IMR-90 (cell line): ENCODE measurements around the gene HES1. TPM values are rescaled to one million over a fixed set of nuclear protein-coding genes. Genes with fewer than 3 reads are reported as not detected.

ENCODE experiments used
- ATAC-seq: fragments of 200-7000 bp; cut with Tn5 transposase; 2 replicates; pipeline ENCODE4 v1.9.1; 2020; ENCODE audit warnings: low read depth, mild to moderate bottlenecking, moderate library complexity
- BruUV-seq: library from RNA; stranded (reverse); fragments of 400-500 nt; replicated peaks from 2 replicates; lab custom pipeline; 2021; lab: Mats Ljungman, UMichigan
- CTCF ChIA-PET: fragments of 300-600 bp; formaldehyde crosslinking; extraction: SDS; loops from one replicate; lab custom pipeline; 2021; ENCODE audit warnings: antibody characterized with exemption; lab: Yijun Ruan, JAX
- POLR2A ChIA-PET: fragments of 300-600 bp; sonication (Branson Sonifier 250); formaldehyde crosslinking; loops from one replicate; lab custom pipeline; 2022; ENCODE audit warnings: antibody characterized with exemption; ENCODE audit not compliant: unreplicated experiment; lab: Charles Lee
- DNase-seq: peaks from one replicate; pipeline ENCODE4 v3.0.0; 2013
- H2AFZ ChIP-seq: replicated peaks from 2 replicates; pipeline ENCODE3; 2013; ENCODE audit warnings: low read length, mild to moderate bottlenecking; ENCODE audit not compliant: poor library complexity
- H2AK5ac ChIP-seq: 2 replicates; pipeline ENCODE4 v1.6.1; 2013; ENCODE audit warnings: low read depth, low read length, inconsistent platforms
- H2AK9ac ChIP-seq: replicated peaks from 2 replicates; pipeline ENCODE3; 2013; ENCODE audit warnings: mild to moderate bottlenecking, low read depth, low read length, moderate library complexity; ENCODE audit not compliant: poor library complexity
- H2BK120ac ChIP-seq: 2 replicates; pipeline ENCODE4 v1.6.1; 2013; ENCODE audit warnings: low read depth, low read length, inconsistent platforms
- H2BK15ac ChIP-seq: 3 replicates; pipeline ENCODE4 v1.6.1; 2013; ENCODE audit warnings: low read depth, low read length, inconsistent platforms
- H2BK20ac ChIP-seq: 2 replicates; pipeline ENCODE4 v1.6.1; 2013; ENCODE audit warnings: low read depth, mild to moderate bottlenecking, inconsistent platforms, low read length, moderate library complexity
- H2BK5ac ChIP-seq: 2 replicates; pipeline ENCODE4 v1.6.1; 2013; ENCODE audit warnings: mild to moderate bottlenecking, low read depth, low read length, inconsistent platforms; ENCODE audit not compliant: poor library complexity, severe bottlenecking
- H3K14ac ChIP-seq: replicated peaks from 2 replicates; pipeline ENCODE4 v1.6.1; 2013; ENCODE audit warnings: low read depth, low read length, inconsistent platforms
- H3K18ac ChIP-seq: 2 replicates; pipeline ENCODE4 v1.6.1; 2013; ENCODE audit warnings: low read depth, low read length, control low read depth
- H3K23ac ChIP-seq: 2 replicates; pipeline ENCODE4 v1.6.1; 2013; ENCODE audit warnings: low read depth, low read length, inconsistent platforms
- H3K27ac ChIP-seq: 2 replicates; pipeline ENCODE4 v1.5.1; 2013; ENCODE audit warnings: mild to moderate bottlenecking, control low read depth, low read length; ENCODE audit not compliant: insufficient read depth
- H3K27me3 ChIP-seq: 2 replicates; pipeline ENCODE4 v1.6.1; 2013; ENCODE audit warnings: low read length; ENCODE audit not compliant: control insufficient read depth, insufficient read depth
- H3K36me3 ChIP-seq: 2 replicates; pipeline ENCODE4 v1.6.1; 2013; ENCODE audit warnings: low read length, mixed read lengths; ENCODE audit not compliant: control insufficient read depth, insufficient read depth
- H3K4ac ChIP-seq: 2 replicates; pipeline ENCODE4 v1.6.1; 2013; ENCODE audit warnings: low read depth, low read length, inconsistent platforms
- H3K4me1 ChIP-seq: 2 replicates; pipeline ENCODE4 v1.6.1; 2013; ENCODE audit warnings: low read length, mixed read lengths; ENCODE audit not compliant: control insufficient read depth, insufficient read depth
- H3K4me2 ChIP-seq: 2 replicates; pipeline ENCODE4 v1.6.1; 2013; ENCODE audit warnings: low read depth, mild to moderate bottlenecking, control low read depth, low read length, moderate library complexity
- H3K4me3 ChIP-seq: 2 replicates; pipeline ENCODE4 v1.5.1; 2013; ENCODE audit warnings: low read depth, mild to moderate bottlenecking, control low read depth, low read length, moderate library complexity; ENCODE audit not compliant: insufficient read depth
- H3K56ac ChIP-seq: 2 replicates; pipeline ENCODE4 v1.6.1; 2013; ENCODE audit warnings: low read length, inconsistent platforms; ENCODE audit not compliant: insufficient read depth; ENCODE audit errors: extremely low read depth
- H3K79me1 ChIP-seq, 2 experiments: 2 replicates each; pipeline ENCODE4 v1.6.1; 2013; ENCODE audit warnings: low read length in 2 of 2, inconsistent platforms in 1 of 2, low read depth in 1 of 2
- H3K9ac ChIP-seq: 2 replicates; pipeline ENCODE4 v1.6.1; 2013; ENCODE audit warnings: low read depth, low read length, control low read depth
- H3K9me1 ChIP-seq: 2 replicates; pipeline ENCODE4 v1.6.1; 2013; ENCODE audit warnings: low read length, inconsistent platforms; ENCODE audit not compliant: insufficient read depth
- H3K9me3 ChIP-seq: 2 replicates; pipeline ENCODE4 v1.6.1; 2013; ENCODE audit warnings: low read length; ENCODE audit not compliant: control insufficient read depth, insufficient read depth
- H4K20me1 ChIP-seq: 2 replicates; pipeline ENCODE4 v1.6.1; 2013; ENCODE audit warnings: low read length, inconsistent platforms; ENCODE audit not compliant: insufficient read depth
- H4K5ac ChIP-seq: 2 replicates; pipeline ENCODE4 v1.6.1; 2013; ENCODE audit warnings: mild to moderate bottlenecking, low read depth, low read length, control low read depth
- H4K8ac ChIP-seq, 2 experiments: 2 replicates each; pipeline ENCODE4 v1.6.1; 2013; ENCODE audit warnings: low read depth in 2 of 2, low read length in 2 of 2, control low read depth in 1 of 2, inconsistent platforms in 1 of 2
- H4K91ac ChIP-seq: 2 replicates; pipeline ENCODE4 v1.6.1; 2013; ENCODE audit warnings: low read depth, low read length, inconsistent platforms; ENCODE audit not compliant: insufficient read depth
- BHLHE40 ChIP-seq: fragments of 150-350 bp; IDR thresholded peaks from 2 replicates; pipeline ENCODE4 v1.6.1; 2016; ENCODE audit warnings: mild to moderate bottlenecking, low read depth, low read length
- CEBPB ChIP-seq: IDR thresholded peaks from 2 replicates; pipeline ENCODE4 v1.6.1; 2012; ENCODE audit warnings: low read depth, low read length, improper control_type of control experiment
- CHD1 ChIP-seq: IDR thresholded peaks from 2 replicates; pipeline ENCODE4 v1.6.1; 2012; ENCODE audit warnings: low read depth, low read length, improper control_type of control experiment
- CTCF ChIP-seq: conservative IDR thresholded peaks from 2 replicates; pipeline ENCODE4 v1.5.1; 2012; ENCODE audit warnings: mild to moderate bottlenecking, low read depth, low read length, improper control_type of control experiment
- ELK1 ChIP-seq: fragments of 150-350 bp; IDR thresholded peaks from 2 replicates; pipeline ENCODE4 v1.6.1; 2016; ENCODE audit warnings: low read depth, mild to moderate bottlenecking, low read length, moderate library complexity, borderline replicate concordance
- FOS ChIP-seq: fragments of 150-350 bp; IDR thresholded peaks from 2 replicates; pipeline ENCODE4 v1.6.1; 2016; ENCODE audit warnings: low read depth, low read length
- MAZ ChIP-seq: IDR thresholded peaks from 2 replicates; pipeline ENCODE4 v1.6.1; 2012; ENCODE audit warnings: low read depth, mild to moderate bottlenecking, low read length, improper control_type of control experiment, moderate library complexity, borderline replicate concordance
- MXI1 ChIP-seq: IDR thresholded peaks from 2 replicates; pipeline ENCODE4 v1.6.1; 2012; ENCODE audit warnings: low read depth, mild to moderate bottlenecking, low read length, moderate library complexity, borderline replicate concordance
- NFE2L2 ChIP-seq: fragments of 150-350 bp; IDR thresholded peaks from 2 replicates; pipeline ENCODE4 v1.6.1; 2016; ENCODE audit warnings: low read depth, mild to moderate bottlenecking, low read length
- POLR2A ChIP-seq: IDR thresholded peaks from 2 replicates; pipeline ENCODE4 v1.6.1; 2012; ENCODE audit warnings: mild to moderate bottlenecking, low read depth, low read length
- RAD21 ChIP-seq: IDR thresholded peaks from 2 replicates; pipeline ENCODE4 v1.6.1; 2012; ENCODE audit warnings: low read length, improper control_type of control experiment
- RCOR1 ChIP-seq: IDR thresholded peaks from 2 replicates; pipeline ENCODE4 v1.6.1; 2012; ENCODE audit warnings: mild to moderate bottlenecking, low read length, improper control_type of control experiment; ENCODE audit not compliant: insufficient replicate concordance
- RFX5 ChIP-seq: IDR thresholded peaks from 2 replicates; pipeline ENCODE4 v1.8.0; 2012; ENCODE audit warnings: low read depth, mild to moderate bottlenecking, low read length, moderate library complexity
- SMC3 ChIP-seq: fragments of 150-350 bp; IDR thresholded peaks from 2 replicates; pipeline ENCODE4 v1.6.1; 2016; ENCODE audit warnings: low read depth, mild to moderate bottlenecking, antibody characterized with exemption, low read length, moderate library complexity
- USF2 ChIP-seq: fragments of 150-350 bp; IDR thresholded peaks from 2 replicates; pipeline ENCODE4 v1.6.1; 2017; ENCODE audit warnings: mild to moderate bottlenecking, antibody characterized with exemption, low read length, low read depth
- whole genome bisulfite sequencing, 2 experiments: methylation state at CpG; one replicate each; pipeline versions ENCODE4 v1.1.5 to v1.1.7; 2013; ENCODE audit warnings: missing lambda C conversion rate in 2 of 2; ENCODE audit not compliant: insufficient read length in 1 of 2; ENCODE audit errors: extremely low coverage in 2 of 2; 5-methylcytosine and 5-hydroxymethylcytosine counted together
- dilution Hi-C: fragments of 300-500 bp; cut with HindIII; formaldehyde crosslinking; loops from one replicate; pipeline ENCODE4 v1.14.3; 2018; ENCODE audit warnings: low sequenced_read_pairs; ENCODE audit not compliant: unreplicated experiment
- in situ Hi-C: fragments of 300-500 bp; cut with MboI; formaldehyde crosslinking; loops from 3 replicates; pipeline ENCODE4 v1.14.3; 2019; ENCODE audit warnings: low sequenced_read_pairs, inconsistent platforms, mixed read lengths
- intact Hi-C: fragments of 100-400 bp; cut with micrococcal nuclease; formaldehyde crosslinking; loops from 2 replicates; pipeline ENCODE4 v1.10.0; 2022
- polyA plus RNA-seq, 3 experiments: library from polyadenylated mRNA; depleted of rRNA; stranded (reverse); fragments of >200 nt; gene quantifications; 2 replicates each; pipeline ENCODE4 v1.2.3, GENCODE V29; 2012; ENCODE audit warnings: low replicate concordance in 1 of 3
- total RNA-seq: library from RNA; depleted of rRNA; stranded (reverse); fragments of >200 nt; gene quantifications from 2 replicates; pipeline ENCODE4 v1.2.3, GENCODE V29; 2012

HES1 gene
- total and polyA plus RNA-seq, 2 of the 4 experiments (the other 2 are of a cell fraction): 3.6 to 6.7 TPM

- Histone ChIP-seq H3K4me3 (no peak overlapping the region), H3K9me1 (no peaks in the 10 kb centered on the region), H3K4me2 (no peak overlapping the region), H3K4ac (no peak overlapping the region), H4K91ac (no peak overlapping the region), H3K23ac (no peak overlapping the region), H3K9ac (no peak overlapping the region), H2BK15ac (no peak overlapping the region), H3K27me3 (peaks cover 19% of the 10 kb centered on the region), H3K14ac (no peak overlapping the region), H2BK120ac (no peak overlapping the region), H2BK20ac (no peak overlapping the region), H4K8ac (no peak overlapping the region), H2BK5ac (no peak overlapping the region), H3K18ac (no peak overlapping the region), H4K5ac (no peak overlapping the region), H3K4me1 (no peaks in the 10 kb centered on the region), H3K27ac (no peak overlapping the region), H2AK9ac (no peak overlapping the region), H2AK5ac (no peak overlapping the region), H3K9me3 (no peaks in the 10 kb centered on the region), H4K20me1 (no peaks in the 10 kb centered on the region), H2AFZ (no peak overlapping the region), H3K79me1 (no peaks in the 10 kb centered on the region), H3K36me3 (no peaks in the 10 kb centered on the region), H3K56ac (no peak overlapping the region)
- WGBS, 2 experiments: no CpG with 5 or more reads among the region's 1 CpG
- ATAC-seq (no peak), DNase-seq (no peak)
- intact Hi-C loops (no loop called here), in situ Hi-C loops (no loop called here), dilution Hi-C loops (no loop called here)
- ChIA-PET CTCF (no interaction called here), POLR2A (no interaction called here)
- BruUV-seq: no TSS peak
- TF ChIP-seq MXI1 (no peak), NFE2L2 (no peak), CHD1 (no peak), SMC3 (no peak), BHLHE40 (no peak), FOS (no peak), CEBPB (no peak), POLR2A (no peak), ELK1 (no peak), CTCF (no peak), USF2 (no peak), MAZ (no peak), RCOR1 (no peak), RAD21 (no peak), RFX5 (no peak)
Observed at GRCh38 chr3:194184801-194185200, 48.9 kb downstream of the HES1 start.
